ENCODE measurements around the gene ARHGEF1.
A peak's percentile ranks its signal among the peaks of the same experiment; 100 is the strongest.

Gene ARHGEF1, protein sequence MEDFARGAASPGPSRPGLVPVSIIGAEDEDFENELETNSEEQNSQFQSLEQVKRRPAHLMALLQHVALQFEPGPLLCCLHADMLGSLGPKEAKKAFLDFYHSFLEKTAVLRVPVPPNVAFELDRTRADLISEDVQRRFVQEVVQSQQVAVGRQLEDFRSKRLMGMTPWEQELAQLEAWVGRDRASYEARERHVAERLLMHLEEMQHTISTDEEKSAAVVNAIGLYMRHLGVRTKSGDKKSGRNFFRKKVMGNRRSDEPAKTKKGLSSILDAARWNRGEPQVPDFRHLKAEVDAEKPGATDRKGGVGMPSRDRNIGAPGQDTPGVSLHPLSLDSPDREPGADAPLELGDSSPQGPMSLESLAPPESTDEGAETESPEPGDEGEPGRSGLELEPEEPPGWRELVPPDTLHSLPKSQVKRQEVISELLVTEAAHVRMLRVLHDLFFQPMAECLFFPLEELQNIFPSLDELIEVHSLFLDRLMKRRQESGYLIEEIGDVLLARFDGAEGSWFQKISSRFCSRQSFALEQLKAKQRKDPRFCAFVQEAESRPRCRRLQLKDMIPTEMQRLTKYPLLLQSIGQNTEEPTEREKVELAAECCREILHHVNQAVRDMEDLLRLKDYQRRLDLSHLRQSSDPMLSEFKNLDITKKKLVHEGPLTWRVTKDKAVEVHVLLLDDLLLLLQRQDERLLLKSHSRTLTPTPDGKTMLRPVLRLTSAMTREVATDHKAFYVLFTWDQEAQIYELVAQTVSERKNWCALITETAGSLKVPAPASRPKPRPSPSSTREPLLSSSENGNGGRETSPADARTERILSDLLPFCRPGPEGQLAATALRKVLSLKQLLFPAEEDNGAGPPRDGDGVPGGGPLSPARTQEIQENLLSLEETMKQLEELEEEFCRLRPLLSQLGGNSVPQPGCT

DNA sequence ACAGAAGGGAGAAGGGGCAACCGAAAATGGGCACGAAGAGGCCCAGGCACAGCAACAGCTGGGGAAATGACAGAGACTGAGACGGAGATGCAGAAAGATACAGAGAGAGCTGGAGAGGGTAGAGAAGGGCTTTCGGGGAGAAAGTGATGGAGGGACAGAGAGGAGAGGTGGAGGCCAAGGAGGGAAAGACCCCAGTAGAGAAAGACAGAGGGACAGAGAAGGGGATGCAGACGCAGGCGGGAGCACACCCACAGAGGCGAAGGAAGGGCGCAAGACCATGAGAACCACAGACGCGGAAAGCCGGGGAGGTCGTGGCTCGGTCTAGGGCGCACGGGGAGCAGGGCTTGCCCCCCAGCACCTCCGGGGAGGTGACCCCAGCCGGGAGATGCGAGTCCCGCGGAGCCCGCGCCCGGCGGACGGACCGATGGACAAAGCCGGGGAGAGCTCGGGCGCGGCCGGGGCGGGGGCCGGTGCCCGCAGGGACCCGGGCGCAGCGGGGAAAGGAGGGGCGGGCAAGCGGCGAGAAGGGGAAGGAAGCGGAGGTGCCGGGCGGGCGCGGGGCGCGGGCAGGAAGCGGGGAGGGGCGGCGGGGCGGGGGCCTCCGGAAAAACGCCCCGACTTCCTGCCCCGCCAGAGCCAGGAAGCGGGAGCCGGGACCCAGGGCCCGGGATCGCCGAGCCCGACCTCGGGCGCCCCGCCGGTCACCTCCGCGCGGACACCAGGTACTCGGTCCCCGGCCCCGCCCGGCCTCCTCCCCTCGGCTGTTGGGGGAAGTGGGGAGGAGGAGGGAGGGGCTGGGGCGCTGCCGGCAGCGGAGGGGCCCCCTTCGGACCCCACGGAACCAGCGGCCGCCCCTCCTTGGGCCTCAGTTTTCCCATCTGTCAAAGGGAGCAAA lies at the start of gene ARHGEF1:
ARHGEF1 (plus strand) TSS at position 617 of the 895 bp plus-strand sequence. CDS start 4,899 bp downstream, outside the sequence.
- no peak for DNase-seq

DNA sequence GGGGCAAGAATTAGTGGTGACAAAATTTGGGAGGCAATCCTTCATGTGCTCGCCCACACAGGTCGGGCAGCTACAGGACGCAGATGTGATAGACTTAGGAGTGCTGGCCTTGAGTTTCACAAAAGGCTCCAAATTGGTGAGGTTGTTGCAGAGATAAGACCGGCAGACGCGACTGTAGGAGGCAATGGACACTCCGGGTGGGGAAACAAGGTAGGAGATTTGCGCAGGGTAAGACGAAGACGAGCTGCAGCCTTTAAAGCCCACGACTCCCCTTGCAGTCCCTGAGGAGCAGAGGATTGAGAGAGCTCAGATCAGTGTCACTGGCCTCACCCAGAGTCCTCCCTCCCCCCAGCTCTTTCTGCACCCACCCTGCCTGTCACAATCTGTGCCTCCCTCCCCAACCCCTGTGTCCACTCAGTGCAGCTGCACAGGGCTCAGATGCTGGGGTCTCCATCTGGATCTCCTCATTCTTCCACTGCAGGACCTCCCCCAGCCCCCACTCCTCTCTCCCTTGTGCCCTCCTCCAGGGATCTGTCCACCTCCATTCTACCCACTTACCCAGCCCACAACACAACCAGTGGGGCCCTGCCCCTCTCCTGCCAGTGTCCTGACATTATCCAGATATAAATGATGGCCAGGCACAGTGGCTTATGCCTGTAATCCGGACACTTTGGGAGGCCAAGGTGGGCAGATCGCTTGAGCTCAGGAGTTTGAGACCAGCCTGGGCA lies 44.8 kb upstream of the ARHGEF1 start:
- no peak for DNase-seq

DNA sequence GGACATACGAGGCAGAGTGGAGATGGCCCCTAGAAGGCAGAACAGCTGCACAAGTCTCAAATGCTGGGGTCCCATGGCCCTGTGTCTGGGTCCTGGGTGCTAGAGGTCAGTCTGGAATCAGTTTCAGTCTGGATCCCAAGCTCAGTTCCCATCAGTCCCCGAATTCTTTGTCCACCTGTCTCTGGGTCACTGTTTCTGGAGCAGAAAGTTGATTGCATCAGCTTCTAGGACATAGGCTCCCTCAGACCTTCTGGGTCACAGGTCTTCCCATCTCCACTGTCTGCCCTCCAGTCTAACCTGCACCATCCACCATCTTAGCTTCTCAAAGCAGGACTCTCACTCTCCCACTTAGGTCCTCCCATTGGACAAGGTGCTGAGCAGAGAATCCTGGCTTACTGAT lies 43.8 kb upstream of the ARHGEF1 start:
- DNase-seq, result no peak

DNA sequence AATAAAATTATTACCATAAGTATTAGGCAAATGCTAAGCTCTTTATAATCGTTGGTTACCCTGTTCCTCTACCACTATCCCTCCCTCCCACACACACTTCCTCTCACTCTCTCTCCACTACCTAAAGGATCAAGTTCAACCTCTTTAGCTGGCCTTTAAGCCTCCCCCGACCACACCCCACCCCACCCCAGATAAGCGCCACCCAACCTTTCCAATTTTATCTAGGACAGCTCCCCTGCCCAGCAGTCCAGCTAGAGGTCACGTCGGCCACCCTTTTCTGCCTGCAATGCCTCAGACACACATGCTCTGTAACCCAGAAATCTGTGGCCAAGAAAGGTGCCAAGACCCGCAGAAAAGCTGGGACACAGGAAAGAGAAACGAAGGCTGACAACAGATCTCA lies 39.6 kb upstream of the ARHGEF1 start:
- DNase-seq, result no peak

DNA sequence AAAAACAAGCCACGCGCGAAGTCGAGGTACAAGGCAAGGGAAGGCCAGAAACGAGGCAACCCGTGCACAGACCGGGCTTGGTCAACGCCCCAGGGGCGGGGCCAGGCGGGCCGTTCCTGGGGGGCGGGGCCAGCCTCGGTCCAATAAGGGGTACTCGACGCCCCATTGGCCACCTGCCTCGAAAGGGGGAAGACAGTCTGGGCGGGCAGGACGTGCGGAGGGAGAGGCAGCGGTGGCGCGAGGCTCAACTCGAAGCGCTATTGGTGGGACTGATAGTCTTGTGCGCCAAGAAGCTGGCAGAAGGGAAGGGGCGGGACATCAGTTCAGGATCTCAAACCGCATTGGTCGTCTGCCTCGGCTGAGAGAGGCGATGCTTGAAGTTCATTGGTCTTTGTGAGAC lies 38.4 kb upstream of the ARHGEF1 start, which contains the start of gene LYPD4:
LYPD4 (minus strand) TSS at position 83 of the 400 bp plus-strand sequence. CDS start 5,398 bp downstream, outside the sequence.
- no peak for DNase-seq

DNA sequence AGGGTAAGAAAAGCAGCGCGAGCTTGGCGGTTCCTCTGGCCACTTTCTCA lies 38.2 kb upstream of the ARHGEF1 start, which contains the start of gene DMRTC2:
DMRTC2 (plus strand) TSS at position 42 of the 50 bp plus-strand sequence. CDS start 2,387 bp downstream, outside the sequence.
- DNase-seq, result no peak

DNA sequence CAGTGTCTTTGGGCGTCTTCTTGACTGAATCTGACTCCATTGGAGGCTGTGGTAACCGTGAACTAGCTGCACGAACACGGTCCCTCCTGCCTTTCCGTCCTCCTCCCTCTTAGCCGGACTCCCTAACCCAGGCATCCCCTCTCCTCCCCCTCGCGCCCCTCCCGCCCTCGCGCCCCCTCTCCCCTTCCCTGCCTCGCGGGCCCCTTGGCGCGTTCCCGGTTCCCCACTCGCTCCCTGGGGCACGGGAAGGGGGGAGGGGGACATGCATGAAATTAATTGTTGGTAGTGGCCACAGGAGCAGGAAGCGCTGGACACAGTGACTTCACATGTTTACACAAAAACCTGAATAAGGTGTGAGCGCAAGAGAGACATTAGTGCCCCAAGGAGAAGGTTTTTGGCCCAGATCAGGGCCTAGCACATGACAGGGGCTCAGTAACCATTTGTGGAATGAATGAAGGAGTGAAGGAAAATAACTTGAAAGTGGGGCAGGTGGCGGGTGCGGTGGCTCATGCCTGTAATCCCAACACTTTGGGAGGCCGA lies 37.9 kb upstream of the ARHGEF1 start:
- no peak for DNase-seq

DNA sequence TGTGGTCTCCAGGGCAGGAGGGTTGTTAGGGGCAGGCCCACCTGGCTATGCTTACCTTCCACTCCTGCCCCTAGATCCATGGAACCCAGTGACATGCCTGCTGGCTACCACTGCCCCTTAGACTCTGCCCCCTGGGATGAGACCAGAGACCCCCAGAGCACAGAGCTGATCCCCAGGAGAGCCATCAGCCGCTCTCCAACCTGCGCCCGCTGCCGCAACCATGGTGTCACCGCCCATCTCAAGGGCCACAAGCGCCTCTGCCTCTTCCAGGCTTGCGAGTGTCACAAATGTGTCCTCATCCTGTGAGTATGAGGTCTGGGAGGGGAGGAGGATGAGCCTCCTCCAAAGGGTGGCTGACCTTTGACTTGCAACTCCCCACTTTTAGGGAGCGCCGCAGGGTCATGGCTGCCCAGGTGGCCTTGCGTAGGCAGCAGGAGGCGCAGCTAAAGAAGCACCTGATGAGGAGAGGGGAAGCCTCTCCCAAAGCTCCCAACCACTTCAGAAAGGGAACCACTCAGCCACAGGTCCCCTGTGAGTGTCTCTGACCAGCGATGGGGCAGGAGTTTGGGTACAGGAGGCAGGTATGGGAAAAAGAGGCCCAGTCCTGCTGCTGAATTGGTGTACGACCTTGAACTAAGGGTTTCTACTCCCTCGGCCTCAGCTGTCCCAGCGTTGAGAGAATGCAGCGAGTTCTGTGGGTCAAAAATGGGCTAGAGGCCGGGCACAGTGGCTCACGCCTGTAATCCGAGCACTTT lies 35.5 kb upstream of the ARHGEF1 start:
- DNase-seq, result no peak

DNA sequence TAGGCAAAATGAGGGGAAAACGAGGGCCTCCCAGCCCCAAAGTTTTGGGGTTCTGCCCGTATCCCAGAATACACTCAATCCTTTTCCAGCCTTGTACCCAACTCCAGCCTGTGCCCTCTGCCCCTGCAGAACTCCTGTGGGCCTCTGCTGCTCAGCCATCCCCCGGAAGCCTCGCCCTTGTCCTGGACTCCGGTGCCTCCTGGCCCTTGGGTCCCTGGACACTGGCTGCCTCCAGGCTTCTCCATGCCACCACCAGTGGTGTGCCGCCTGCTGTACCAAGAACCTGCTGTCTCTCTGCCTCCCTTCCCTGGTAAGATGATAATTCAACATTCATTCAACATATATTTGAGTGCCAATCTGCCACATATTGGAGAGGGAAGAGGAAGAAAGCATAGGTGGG lies 34.3 kb upstream of the ARHGEF1 start:
- DNase-seq, result no peak

DNA sequence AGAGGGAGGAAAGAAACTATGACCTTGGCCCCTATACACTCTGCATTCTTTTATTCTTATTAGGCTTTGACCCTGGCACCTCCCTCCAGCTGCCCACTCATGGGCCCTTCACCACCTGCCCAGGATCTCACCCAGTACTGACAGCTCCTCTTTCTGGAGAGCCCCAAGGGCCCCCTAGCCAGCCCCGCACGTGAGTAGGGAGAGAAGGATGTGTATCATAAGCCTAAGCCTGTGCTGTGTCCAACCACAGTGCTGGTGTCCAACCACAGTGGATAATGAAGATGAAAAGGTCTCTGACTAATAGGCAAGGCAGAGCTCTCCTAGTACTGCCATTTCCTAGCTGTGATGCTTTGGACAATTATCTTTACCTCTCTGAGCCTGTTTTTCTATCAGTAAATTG lies 33.9 kb upstream of the ARHGEF1 start:
- DNase-seq, result no peak

DNA sequence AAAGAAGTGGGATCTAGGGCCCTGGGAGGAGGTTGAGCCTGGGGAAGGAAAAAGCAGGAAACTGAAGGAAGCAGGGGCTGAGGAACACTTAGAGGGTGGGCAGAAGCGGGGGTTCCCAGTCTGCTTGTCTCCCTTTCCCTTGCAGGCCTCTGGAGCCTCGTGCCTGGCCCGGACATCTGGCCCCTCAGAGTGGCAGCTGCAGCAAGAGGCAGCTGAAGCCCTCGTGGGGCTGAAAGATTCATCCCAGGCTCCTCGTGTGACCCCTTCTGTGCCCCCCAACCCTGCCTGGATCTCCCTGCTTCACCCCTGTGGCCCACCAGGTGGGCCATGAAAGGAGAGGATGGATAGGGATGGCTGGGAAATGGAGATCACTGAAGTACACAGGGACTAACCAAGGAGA lies 32.6 kb upstream of the ARHGEF1 start:
- DNase-seq, result no peak

DNA sequence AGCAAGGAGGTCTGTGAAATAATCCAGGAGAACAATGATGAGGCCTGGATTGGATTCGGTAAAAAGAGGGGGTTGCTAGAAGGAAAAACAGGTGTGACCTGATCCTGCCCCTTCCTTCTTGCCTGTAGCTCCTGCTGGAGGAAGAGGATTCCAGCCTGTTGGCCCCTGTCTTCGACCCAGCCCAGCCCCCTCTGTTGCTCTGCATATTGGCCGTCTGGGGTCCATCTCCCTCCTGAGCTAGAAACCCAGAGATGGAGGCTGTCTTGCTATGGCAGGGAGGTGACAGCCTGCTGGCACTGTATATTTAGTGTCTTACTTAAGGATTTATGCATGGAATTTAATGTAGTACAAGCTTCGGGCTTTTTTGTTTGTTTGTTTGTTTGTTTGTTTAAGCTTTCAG lies 31.5 kb upstream of the ARHGEF1 start:
- DNase-seq, result no peak

DNA sequence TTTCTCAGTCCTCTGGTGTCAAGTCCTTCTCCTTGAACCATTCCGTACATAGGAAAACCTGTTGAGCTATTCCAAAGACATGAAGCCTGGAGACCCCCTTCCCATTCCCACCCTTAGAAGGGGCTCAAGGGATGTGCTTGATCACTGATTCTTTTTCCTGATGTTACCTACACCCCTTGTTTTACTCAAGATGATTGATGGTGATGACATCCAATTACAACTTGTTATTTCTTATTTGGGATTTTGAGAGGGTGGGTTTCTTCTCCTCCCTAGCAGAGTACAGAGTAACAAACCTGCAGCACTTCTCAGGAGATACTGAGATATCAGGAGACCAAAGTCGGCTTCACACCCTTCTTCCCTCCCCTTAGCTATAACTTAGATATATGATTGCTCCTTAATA lies 29.6 kb upstream of the ARHGEF1 start:
- no peak for DNase-seq

DNA sequence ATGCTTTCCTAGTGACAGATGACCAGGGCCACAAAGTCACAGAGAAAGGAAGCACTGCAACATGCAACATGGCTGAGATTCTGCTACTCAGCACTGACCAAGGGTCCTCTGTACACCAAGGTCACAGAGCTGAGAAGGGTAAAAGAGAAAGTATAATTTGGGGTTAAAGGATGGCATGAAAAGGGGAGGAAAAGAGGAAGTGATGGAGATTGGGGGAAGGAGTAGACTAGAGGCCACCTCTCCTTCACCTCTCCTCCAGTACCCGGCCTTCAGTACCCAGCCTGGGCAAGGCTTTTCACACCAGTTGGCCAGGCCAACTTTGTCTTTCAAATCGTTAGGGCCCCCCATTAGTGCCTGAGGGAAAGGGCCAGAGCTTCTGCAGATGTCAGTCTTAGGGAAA lies 29.2 kb upstream of the ARHGEF1 start:
- no peak for DNase-seq

DNA sequence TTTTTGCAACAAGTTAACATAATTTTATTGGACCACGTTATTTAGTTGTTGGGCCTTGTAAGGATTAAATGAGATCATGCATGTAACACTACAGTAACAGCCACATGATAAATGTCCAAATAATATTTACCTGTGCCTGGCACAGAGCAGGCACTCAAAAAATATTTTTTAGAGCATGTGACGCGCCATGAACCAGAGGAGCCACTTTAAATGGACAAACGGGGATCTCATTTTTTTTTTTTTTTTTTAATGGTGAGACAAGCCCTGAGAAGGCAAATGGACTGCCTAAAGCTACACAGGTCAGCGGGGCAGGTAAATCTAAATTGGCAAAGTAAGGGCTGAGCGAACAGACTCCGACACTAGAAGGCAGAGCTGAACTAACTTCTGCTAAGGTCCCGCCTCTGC lies 23.8 kb upstream of the ARHGEF1 start:
- no peak for DNase-seq

DNA sequence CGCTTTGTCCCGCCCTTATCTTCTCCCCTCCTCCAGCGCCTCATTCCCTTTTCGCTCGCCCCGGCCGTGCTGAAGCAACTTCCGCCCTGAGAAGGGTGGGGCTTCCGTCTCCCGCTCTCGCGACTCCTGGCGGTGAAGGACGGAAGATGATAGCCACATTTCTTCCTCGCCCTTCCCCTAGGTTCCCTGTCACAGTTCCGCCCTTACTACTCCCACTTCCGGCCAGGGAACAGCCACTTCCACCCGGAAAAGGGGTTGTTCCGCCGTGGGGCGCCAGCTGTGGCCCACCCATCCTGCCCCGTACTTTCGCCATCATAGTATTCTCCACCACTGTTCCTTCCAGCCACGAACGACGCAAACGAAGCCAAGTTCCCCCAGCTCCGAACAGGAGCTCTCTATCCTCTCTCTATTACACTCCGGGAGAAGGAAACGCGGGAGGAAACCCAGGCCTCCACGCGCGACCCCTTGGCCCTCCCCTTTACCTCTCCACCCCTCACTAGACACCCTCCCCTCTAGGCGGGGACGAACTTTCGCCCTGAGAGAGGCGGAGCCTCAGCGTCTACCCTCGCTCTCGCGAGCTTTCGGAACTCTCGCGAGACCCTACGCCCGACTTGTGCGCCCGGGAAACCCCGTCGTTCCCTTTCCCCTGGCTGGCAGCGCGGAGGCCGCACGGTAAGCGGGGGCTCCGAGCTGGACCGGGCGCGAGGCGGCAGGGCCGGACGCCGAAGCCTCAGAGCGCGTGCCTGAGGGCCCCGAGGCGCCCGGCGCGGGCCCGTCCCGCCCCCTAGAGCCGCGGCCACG lies 23.2 kb upstream of the ARHGEF1 start, which contains the start of gene RPS19:
RPS19 (plus strand) TSS at position 638 of the 801 bp plus-strand sequence. CDS start 520 bp downstream, outside the sequence.
- DNase-seq, result peak; percentile 97

DNA sequence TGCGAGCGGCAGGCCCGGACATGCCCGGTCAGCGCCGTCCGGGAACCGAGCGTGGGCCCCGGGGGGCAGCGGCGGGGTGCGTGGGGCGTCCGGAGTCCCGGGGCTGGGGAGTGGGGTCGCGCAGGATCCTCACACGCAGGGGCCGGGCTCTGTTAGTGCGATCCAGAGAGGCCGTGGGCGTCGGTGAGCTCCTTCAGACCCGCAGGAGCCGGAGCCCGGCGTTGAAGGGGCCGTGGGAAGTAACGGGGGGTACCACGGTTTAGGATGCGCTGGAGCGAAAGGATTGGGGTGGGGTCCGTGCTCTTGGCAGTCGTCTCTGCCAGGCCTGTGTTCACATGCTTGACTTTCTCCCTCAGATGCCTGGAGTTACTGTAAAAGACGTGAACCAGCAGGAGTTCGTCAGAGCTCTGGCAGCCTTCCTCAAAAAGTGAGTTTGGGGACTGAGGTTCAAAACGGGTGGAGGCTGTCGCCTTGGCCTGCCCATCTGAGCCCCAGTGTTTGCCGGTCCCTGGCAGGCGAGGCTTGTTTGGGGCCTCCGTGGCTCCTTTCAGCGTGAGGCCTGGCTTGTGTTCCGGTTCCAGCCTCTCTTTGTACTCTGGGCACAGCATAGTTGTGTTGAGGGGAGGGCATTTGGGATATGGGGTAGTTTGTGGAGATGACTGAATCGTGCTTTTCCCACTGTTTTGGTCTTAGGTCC lies 22.4 kb upstream of the ARHGEF1 start:
- no peak for DNase-seq

DNA sequence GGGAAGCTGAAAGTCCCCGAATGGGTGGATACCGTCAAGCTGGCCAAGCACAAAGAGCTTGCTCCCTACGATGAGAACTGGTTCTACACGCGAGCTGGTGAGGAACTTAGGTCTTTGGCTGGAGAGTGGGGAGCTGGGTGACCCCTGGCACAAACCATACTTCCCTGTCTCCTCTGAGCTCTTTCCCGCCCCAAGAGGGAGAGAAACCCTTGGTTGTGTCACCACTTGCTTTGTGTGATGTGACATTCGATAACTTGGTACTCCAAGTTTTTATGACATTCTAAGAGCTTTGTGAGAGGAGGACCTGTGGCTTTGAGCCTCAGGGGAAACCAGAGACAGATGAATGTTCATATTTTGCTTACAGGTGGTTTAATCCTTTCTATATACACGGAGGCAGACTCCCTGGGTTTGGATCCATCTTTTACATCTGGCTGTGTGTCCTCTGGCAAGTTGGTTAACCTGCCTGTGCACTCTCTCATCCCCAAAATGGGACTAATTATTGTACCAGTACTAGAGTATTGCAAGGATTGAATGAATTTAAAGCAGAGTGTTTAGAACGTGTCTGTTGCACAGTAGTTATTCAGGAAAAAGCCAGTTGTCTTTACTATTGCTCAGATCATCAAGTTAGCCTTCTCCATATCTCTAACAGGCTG lies 21.7 kb upstream of the ARHGEF1 start:
- DNase-seq, result no peak

DNA sequence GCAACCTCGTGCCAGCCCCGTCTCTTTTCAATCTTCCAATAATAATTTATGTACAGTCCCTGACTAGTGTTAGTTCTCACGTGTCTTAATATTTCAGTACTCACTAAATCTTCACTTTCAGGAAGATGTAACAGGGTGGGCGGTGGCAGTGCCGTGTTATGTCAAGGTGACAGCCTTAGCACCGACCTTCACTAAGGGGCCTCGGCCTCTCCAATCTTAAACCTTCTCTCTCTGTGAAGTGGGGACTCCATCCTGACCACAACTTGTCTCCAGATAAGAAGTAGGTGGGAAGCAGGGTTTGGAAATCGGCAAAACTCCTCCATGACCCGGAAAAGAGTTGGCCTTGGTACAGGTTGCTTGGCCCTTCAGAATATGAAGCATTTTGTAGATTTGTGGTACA lies 21.1 kb upstream of the ARHGEF1 start:
- DNase-seq, result no peak
